Right atrium auricular region (tissue), 2 donors: ENCODE measurements around the gene MRPL52. TPM values are rescaled to one million over a fixed set of nuclear protein-coding genes. Genes with fewer than 3 reads are reported as not detected.

Experiments
- DNase-seq: peaks from one replicate; pipeline ENCODE4 v3.0.0-alpha.2; 2019; ENCODE audit warnings: low spot score
- H3K27ac ChIP-seq, 2 donors: fragments of 200-600 bp; sonication (generic); 1 replicate in 1 of 2; 2 replicates in 1 of 2; pipeline ENCODE4 v1.5.1; 2016 to 2019
- H3K27me3 ChIP-seq, 2 donors: fragments of 200-600 bp; sonication (generic); one replicate each; pipeline versions ENCODE4 v1.5.1 to v1.6.0; 2017 to 2019
- H3K36me3 ChIP-seq: fragments of 200-600 bp; sonication (generic); one replicate; pipeline ENCODE4 v1.5.1; 2016
- H3K4me1 ChIP-seq, 2 donors: fragments of 200-600 bp; sonication (generic); one replicate each; pipeline versions ENCODE4 v1.5.1 to v1.6.0; 2017 to 2019
- H3K4me3 ChIP-seq, 2 donors: fragments of 200-600 bp; sonication (generic); 1 replicate in 1 of 2; 2 replicates in 1 of 2; pipeline ENCODE4 v1.5.1; 2017 to 2019; ENCODE audit warnings: mild to moderate bottlenecking in 1 of 2, moderate library complexity in 1 of 2
- H3K9me3 ChIP-seq, 2 donors: fragments of 200-600 bp; sonication (generic); one replicate each; pipeline ENCODE4 v1.5.1; 2019
- total RNA-seq, 2 donors: library from RNA; depleted of rRNA; stranded (reverse); fragments of >200 nt; gene quantifications; one replicate each; pipeline ENCODE4 v1.1.0, GENCODE V29; 2016
- TF ChIP-seq, protein P1 (sequence below), 2 donors: fragments of 200-600 bp; sonication (generic); IDR thresholded peaks; one replicate each; pipeline ENCODE4 v1.5.1; 2019; ENCODE audit warnings: antibody characterized with exemption in 2 of 2

MRPL52 gene
- total RNA-seq, 2 donors from 2014 or later = 59.4 to 168 TPM

DNA sequence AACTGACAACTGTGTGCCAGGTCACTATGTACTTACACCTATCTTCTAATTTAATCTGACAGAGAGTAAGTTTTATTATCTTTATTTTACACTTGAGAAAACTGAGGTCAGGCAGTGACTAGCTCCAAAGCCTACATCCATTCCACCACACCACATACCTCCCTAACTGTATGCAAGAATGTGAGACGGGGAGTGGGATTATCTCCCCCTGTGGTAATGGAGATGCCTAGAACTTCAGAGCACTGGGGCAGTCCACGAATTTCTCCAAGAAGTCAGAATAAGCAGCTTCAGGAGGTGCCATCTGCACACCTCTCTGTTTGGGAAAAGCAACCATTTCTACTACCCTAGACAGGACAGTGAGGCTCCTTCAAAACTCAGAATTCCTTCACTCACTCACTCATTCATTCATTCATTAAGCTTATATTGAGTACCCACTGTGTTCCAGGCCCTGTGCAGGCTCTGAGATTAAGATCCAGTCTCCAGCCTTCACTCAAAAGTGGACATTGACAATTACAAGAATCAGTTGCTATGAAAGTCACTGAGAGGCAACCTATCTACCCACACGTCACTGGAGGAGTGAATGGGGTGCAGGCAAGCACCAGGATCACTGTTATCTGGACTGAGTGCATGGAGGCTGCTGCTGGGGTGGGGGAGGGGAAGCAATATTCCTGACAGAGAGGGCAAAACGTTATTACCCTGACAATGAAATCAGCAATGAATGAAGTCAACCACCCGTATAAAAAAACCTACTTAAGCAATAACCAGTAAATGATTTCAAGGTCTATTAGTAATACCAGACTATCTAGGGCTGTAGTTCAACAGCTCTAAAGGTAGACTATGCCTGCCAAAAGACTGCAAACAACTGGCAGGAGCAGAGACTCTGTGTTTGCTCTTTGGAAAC lies 32.4 kb upstream of the MRPL52 start:
- no peaks in the 10 kb centered on the region for H3K9me3 ChIP-seq
- H3K4me1 ChIP-seq = no peaks in the 10 kb centered on the region
- no peak for DNase-seq
- H3K27me3 ChIP-seq = no peaks in the 10 kb centered on the region
- H3K36me3 ChIP-seq = no peaks in the 10 kb centered on the region
- TF ChIP-seq, protein P1, sequence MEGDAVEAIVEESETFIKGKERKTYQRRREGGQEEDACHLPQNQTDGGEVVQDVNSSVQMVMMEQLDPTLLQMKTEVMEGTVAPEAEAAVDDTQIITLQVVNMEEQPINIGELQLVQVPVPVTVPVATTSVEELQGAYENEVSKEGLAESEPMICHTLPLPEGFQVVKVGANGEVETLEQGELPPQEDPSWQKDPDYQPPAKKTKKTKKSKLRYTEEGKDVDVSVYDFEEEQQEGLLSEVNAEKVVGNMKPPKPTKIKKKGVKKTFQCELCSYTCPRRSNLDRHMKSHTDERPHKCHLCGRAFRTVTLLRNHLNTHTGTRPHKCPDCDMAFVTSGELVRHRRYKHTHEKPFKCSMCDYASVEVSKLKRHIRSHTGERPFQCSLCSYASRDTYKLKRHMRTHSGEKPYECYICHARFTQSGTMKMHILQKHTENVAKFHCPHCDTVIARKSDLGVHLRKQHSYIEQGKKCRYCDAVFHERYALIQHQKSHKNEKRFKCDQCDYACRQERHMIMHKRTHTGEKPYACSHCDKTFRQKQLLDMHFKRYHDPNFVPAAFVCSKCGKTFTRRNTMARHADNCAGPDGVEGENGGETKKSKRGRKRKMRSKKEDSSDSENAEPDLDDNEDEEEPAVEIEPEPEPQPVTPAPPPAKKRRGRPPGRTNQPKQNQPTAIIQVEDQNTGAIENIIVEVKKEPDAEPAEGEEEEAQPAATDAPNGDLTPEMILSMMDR (IDR thresholded peaks at IDR 0.05) = no peak
- no peak overlapping the region for H3K27ac ChIP-seq
- no peak overlapping the region for H3K4me3 ChIP-seq

DNA sequence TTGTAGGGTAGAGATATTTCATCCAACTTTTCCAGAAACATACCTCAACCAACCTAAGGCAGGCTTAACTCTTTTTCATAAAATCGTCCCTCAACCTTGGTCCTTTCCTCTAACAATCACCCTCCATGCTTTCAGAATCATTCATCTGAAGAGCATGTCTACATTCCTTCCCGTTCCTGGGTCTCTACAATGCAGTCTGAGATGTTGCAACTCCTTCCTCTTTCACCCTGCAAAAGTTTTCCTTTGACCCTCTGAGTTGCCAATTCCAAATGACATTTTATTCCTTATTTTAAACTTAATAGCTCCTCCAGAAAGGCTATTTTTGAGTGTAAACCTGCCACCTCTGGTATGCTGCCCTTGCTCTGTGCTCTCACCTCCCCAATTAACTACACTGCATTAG lies 31.2 kb upstream of the MRPL52 start:
- Histone ChIP-seq H3K9me3 (no peaks in the 10 kb centered on the region), H3K4me3 (no peak overlapping the region), H3K27me3 (no peaks in the 10 kb centered on the region), H3K27ac (no peak overlapping the region), H3K36me3 (no peaks in the 10 kb centered on the region), H3K4me1 (no peaks in the 10 kb centered on the region)
- TF ChIP-seq, protein P1 (IDR thresholded peaks at IDR 0.05) = no peak
- no peak for DNase-seq

DNA sequence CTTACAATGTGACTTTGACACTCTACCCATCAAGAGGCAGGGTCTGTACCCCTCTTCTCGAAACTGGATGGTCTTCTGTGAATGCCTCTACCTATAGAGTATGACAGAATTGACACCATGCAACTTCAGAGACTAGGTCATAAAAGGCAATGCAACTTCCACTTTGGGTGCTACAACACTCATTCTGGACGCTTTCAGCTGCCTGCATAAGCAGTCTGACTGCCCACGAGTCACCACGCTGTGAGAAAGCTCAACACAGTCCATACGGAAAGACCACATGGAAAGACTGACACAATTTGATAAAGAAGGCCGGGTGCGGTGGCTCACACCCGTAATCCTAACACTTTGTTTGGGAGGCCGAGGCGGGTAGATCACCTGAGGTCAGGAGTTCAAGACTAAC lies 29.3 kb upstream of the MRPL52 start:
- DNase-seq = no peak
- Histone ChIP-seq H3K4me3 (no peak overlapping the region), H3K36me3 (no peaks in the 10 kb centered on the region), H3K9me3 (no peaks in the 10 kb centered on the region), H3K4me1 (no peaks in the 10 kb centered on the region), H3K27ac (no peak overlapping the region), H3K27me3 (no peaks in the 10 kb centered on the region)
- TF ChIP-seq, protein P1 (IDR thresholded peaks at IDR 0.05) = no peak

DNA sequence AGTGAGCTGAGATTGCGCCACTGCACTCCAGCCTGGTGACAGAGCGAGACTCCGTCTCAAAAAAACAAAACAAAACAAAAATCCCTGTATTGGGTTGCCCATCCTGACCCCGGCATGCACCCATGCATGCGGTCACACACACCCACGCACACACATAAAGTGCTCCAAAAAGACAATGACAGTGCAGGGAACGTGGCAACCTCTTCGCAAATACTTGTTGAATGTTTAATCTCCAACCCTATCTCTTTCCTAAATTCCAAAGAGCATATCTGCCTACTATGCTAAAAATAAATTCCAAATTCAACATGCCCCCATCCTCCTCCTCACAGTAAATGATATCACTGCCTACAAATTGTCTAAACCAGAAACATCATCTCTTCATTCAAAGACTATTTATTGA lies 28.0 kb upstream of the MRPL52 start:
- DNase-seq = no peak
- H3K9me3 ChIP-seq = no peaks in the 10 kb centered on the region
- TF ChIP-seq, protein P1 (IDR thresholded peaks at IDR 0.05) = no peak
- H3K36me3 ChIP-seq = no peaks in the 10 kb centered on the region
- no peaks in the 10 kb centered on the region for H3K4me1 ChIP-seq
- no peak overlapping the region for H3K27ac ChIP-seq
- no peaks in the 10 kb centered on the region for H3K27me3 ChIP-seq
- H3K4me3 ChIP-seq = no peak overlapping the region

DNA sequence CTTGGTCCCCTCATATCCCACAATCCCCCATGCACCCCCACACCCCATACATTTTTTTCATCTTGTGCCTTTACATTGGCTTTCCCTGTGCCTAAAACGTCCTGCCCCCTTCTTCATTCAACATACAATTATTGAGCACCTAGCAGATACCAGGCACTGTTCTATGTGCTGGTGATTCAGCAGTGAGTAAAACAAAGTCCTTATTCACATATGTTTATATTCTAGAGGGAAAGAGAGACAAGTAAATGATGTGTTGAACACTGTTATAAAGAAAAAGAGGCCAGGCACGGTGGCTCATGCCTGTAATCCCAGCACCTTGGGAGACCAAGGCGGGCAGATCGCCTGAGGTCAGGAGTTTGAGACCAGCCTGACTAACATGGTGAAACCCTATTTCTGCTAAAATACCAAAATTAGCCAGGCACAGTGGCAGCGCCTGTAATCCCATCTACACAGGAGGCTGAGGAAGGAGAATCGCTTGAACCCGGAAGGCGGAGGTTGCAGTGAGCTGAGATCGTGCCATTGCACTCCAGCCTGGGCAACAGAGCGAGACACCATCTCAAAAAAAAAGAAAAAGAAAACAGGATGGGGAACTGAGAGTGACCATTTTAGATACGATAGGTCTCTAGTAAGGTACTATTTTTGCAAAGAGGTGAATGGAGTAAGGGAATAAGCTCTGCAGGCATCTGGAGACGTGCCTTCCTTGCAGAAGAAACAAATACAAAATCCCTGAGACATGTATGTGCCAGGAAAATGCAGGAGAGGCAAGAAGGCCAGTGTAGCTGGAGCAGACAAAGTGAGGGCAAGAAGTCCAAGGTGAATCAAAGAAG lies 26.6 kb upstream of the MRPL52 start:
- TF ChIP-seq, protein P1 (IDR thresholded peaks at IDR 0.05) = no peak
- H3K4me1 ChIP-seq = no peaks in the 10 kb centered on the region

More for the DNA sequence above, 26.6 kb upstream of the MRPL52 start:
- DNase-seq = no peak
- Histone ChIP-seq H3K36me3 (no peaks in the 10 kb centered on the region), H3K27me3 (no peaks in the 10 kb centered on the region), H3K4me3 (no peak overlapping the region), H3K9me3 (no peaks in the 10 kb centered on the region), H3K27ac (no peak overlapping the region)
